ENCODE measurements around the gene B4GALT3.

Gene B4GALT3

DNA sequence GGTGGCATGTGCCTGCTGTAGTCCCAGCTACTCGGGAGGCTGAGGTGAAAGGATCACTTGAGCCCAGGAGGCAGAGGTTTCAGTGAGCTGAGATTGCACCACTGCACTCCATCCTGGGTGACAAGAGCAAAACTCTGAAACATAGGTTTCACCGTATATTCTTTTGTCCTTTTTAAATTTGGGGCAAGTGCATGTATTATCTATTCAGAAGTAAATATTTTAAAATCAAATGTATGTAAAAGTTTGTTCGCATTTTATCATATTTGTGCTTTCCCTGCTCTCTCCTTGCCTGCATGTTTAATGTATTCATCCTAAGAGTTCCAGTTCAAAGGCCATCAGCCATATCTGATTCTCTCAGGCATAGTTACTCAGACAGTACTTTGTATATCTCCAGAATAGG is 31.5 kb downstream of the B4GALT3 start:
- no peak overlapping the region for H3K4me3 Mint-ChIP-seq
- DNase-seq: no peak
- no peaks in the 10 kb centered on the region for H3K9me3 Mint-ChIP-seq
- no peak overlapping the region for H3K27ac Mint-ChIP-seq
- H3K4me1 Mint-ChIP-seq (ENCODE audit: low read depth): no peaks in the 10 kb centered on the region
- H3K27me3 Mint-ChIP-seq: no peaks in the 10 kb centered on the region
- H3K36me3 Mint-ChIP-seq (ENCODE audit: low read depth): no peaks in the 10 kb centered on the region

DNA sequence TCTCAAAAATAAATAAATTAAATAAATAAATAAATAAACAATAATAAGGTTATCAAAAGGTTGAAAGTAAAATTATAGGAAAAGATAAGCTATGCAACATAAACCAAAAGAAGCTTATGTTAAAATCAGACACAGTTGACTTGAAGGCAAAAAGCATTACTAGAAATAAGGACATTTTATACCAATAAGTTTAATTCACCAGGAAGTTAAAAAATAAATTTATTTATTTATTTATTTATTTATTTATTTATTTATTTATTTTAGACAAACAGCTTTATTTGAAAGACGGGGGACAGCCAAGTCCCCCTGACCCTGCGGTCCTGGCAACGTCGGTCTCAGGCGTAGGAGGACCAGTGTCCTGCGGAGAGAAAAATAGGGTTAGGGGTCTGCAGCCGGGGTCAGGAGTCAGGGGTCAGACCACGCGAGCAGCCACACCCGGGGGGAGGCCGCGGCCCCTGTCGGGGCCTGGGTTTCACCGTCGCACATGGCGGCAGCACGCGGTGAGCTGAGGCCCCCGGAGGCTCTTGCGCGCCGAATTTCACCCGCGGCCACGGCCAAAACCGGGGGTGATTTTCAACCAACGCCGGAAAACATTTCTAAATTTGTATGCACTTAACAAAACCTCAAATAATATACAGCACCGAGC is 36.4 kb downstream of the B4GALT3 start:
- Mint-ChIP-seq H3K27me3 (no peaks in the 10 kb centered on the region), H3K9me3 (no peaks in the 10 kb centered on the region), H3K36me3 (ENCODE audit: low read depth) (peaks cover 7% of the 10 kb centered on the region), H3K27ac (no peak overlapping the region), H3K4me1 (ENCODE audit: low read depth) (peaks cover 1% of the 10 kb centered on the region), H3K4me3 (no peak overlapping the region)
- DNase-seq: no peak

DNA sequence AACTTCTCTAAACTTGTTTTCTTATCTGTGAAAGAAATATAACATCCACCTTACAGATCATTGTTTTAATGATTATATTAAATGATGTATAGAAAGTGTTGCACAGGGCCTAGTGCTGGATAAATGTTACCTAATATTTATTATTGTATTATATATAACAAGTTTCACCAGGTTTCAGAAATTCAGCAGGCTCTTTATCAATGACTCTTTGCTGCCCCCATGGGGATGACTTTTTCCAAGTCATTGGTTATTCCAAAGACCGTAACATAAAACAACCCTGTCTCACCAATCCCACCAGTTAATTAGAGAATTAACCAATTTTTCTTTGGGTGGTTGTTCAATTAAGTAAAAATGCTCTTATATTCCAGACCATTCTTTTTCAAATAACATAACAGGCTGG is 37.5 kb downstream of the B4GALT3 start:
- Mint-ChIP-seq H3K36me3 (ENCODE audit: low read depth) (peaks cover 15% of the 10 kb centered on the region), H3K4me1 (ENCODE audit: low read depth) (peaks cover 7% of the 10 kb centered on the region), H3K27ac (no peak overlapping the region), H3K27me3 (no peaks in the 10 kb centered on the region), H3K4me3 (no peak overlapping the region), H3K9me3 (no peaks in the 10 kb centered on the region)
- DNase-seq: no peak

DNA sequence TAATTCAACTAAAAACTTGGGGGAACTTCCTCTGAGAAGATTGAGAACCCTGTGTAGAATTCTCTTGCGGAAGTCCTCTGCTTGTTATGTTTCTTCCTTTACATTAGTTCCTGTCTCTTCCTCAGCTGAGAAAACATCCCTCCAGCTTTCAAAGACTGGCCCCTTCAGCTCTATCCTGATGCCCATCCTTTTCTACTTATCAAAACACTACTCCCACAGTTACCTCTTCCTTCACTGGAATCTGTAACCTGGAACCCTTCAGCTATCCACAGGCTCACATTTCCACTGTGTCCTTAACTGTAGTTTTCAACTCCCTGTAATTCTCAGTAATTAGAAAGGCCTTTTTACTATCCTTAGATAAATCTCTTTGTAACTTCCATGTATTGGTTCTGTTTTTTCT is 38.9 kb downstream of the B4GALT3 start:
- Mint-ChIP-seq H3K27ac (no peak overlapping the region), H3K4me3 (no peak overlapping the region)

DNA sequence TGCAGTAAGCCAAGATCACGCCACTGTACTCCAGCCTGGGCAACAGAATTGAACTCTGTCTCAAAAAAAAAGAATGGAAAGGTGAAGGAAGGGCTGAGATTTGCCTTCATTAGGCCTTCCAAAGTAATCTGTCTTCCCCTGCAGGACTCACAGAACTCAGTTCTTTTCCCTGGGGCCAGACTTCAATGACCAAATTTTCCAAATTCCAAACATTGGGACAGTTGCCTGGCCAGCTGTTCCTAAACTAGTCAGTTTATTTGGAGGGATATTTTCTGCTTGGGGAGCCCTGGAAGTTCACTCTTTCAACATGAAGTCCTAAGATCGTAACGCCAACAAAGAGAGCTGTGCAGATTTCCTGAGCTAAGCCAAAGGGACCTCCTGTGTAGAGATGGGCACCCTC is 39.4 kb downstream of the B4GALT3 start:
- H3K36me3 Mint-ChIP-seq (ENCODE audit: low read depth): peaks cover 15% of the 10 kb centered on the region
- H3K4me1 Mint-ChIP-seq (ENCODE audit: low read depth): peaks cover 7% of the 10 kb centered on the region
- no peak for DNase-seq
- H3K27me3 Mint-ChIP-seq: no peaks in the 10 kb centered on the region
- H3K9me3 Mint-ChIP-seq: no peaks in the 10 kb centered on the region
- no peak overlapping the region for H3K27ac Mint-ChIP-seq
- no peak overlapping the region for H3K4me3 Mint-ChIP-seq

More for the DNA sequence above, 38.9 kb downstream of the B4GALT3 start:
- H3K9me3 Mint-ChIP-seq: no peaks in the 10 kb centered on the region
- H3K36me3 Mint-ChIP-seq (ENCODE audit: low read depth): peaks cover 15% of the 10 kb centered on the region
- H3K4me1 Mint-ChIP-seq (ENCODE audit: low read depth): peaks cover 7% of the 10 kb centered on the region
- no peak for DNase-seq
- H3K27me3 Mint-ChIP-seq: no peaks in the 10 kb centered on the region

DNA sequence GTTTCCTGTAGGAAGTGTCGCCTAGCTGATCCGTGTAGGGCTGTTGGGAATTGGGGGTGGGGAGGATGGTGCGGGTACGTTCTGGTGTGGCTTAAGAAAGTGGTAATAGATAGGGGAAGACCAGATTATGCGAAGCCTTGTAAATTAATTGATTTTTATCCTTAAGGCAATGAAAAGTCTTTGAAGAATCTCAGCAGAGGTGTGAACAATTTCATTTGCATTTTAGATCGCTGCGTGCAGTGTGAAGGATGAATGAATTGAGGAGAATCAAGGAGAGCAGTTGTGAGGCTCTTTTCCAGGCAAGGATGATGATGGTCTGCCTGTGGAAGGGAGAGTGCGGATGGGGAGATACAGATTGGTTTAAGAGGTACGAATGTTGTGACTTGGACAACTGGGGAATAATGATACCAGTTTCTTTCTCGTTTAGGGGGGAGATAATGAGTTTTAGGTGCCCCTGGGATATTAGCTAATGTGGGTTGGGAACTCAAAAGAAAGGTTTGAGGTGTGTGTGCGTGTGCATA is 44.0 kb downstream of the B4GALT3 start:
- no peak for DNase-seq
- Mint-ChIP-seq H3K36me3 (ENCODE audit: low read depth) (peaks cover 47% of the 10 kb centered on the region), H3K27me3 (no peaks in the 10 kb centered on the region), H3K4me1 (ENCODE audit: low read depth) (peaks cover 42% of the 10 kb centered on the region), H3K4me3 (no peak overlapping the region), H3K9me3 (no peaks in the 10 kb centered on the region), H3K27ac (no peak overlapping the region)

DNA sequence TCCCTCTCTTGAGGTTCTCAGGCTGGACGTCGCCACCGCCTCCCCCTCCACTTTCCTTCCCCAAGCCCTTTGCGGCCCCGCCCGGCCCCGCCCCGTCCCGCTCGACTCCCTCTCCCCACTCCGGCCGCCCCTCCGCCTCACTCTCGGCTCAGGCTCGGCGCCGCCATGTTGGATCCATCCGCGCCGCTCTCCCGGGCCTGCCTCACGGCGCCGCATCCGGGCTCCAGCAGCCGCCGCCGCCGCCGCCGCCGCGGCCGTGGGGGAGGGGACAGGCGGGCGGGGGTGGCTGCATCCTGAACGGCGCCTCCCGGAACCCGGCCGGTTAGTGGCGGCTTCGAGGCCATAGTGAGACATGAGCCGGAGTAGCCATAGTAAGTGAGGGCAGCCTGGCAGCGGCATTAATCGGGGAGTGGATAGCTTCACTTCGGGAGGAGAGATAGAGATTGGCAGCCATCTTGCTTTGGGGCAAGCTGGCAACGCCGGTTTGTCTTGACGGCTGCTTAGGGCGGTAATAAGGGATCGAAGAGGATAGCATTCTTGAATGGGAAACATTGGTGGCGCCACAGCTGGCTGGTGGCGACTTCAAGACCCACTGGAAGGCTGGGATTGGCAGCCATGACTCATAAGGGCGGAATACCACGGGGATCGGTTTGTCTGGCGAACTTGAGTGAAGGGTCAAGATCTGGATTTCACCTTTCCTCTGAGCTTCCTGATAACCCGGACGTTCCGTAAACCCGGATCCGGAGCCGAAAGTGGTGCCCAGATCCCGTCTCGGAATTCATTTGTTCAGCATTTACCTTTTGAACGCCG is 44.7 kb downstream of the B4GALT3 start, which contains the start of gene DEDD:
Gene DEDD, minus strand, starts transcription at position 258 of the 810 bp plus-strand sequence. CDS start 8,205 bp downstream, outside the sequence.
- peak; percentile 93 for DNase-seq
- peaks cover 48% of the 10 kb centered on the region for H3K4me1 Mint-ChIP-seq (ENCODE audit: low read depth)
- H3K27ac Mint-ChIP-seq: no peak within 1 kb of the TSS
- no peaks in the 10 kb centered on the region for H3K27me3 Mint-ChIP-seq
- no peak within 1 kb of the TSS for H3K4me3 Mint-ChIP-seq
- peaks cover 53% of the 10 kb centered on the region for H3K36me3 Mint-ChIP-seq (ENCODE audit: low read depth)
- H3K9me3 Mint-ChIP-seq: no peaks in the 10 kb centered on the region

DNA sequence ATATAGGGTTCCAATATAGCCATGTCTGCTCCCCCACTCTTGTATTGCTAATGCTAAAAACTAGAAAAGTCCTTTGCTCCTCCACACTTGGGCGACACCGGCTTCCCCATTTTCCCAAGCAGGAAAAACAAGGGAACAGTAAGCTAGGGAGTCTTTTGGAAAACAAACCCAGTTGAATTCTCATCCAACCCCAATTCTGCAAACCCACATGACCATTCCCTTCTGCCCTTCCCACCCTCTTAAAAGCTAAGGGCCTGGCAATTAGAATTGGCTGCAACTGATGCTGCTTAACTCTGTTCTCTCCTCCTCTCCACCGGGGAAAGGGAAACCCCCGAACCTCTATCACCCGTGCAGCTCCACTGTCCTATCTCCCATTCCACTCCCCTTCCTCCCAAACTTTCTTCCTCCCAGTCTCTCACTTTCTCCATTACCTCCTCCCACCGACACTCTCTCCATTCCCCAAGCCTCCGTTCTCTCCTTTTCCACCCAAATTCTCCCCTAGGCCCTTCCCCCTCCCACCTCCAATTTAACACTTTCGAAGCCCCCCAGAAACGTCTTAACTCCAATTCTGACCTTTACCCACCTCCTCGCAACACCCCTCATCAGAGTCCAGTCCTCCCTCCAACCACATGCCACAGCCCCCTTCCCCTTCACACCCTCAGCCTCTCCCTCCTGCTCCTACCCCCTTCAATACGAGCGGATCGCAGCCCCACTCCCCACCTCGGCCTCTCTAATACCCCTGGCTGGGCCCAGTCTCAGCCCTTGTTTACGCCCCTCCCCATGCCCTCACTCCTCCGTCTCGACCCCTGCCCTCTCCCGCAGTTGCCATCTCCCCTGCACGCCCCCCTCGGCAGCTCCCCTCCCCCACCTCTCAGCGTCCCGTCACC is 45.5 kb downstream of the B4GALT3 start:
- Mint-ChIP-seq H3K9me3 (no peaks in the 10 kb centered on the region), H3K27me3 (no peaks in the 10 kb centered on the region), H3K4me1 (ENCODE audit: low read depth) (peaks cover 56% of the 10 kb centered on the region), H3K4me3 (no peak overlapping the region), H3K36me3 (ENCODE audit: low read depth) (peaks cover 62% of the 10 kb centered on the region), H3K27ac (no peak overlapping the region)
- no peak for DNase-seq

DNA sequence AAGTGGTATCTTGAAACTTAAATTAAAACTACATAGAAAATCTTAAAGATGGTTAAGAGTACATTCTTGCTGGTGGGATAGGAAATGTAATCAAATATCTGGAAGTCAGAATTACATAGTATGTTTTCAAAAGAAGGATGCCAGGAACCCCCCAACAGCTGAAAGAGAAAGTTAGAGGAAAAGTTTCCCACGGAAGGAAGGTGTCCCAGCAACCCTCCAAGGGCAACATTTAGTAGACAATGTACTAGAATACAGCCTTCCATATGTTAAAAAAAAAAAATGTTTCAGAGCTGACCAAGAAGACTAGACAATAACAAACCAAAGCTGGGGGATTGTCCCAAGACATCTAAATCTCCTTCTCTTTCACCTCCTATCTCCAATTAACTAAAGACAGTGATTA is 47.0 kb downstream of the B4GALT3 start:
- Mint-ChIP-seq H3K27me3 (no peaks in the 10 kb centered on the region), H3K9me3 (no peaks in the 10 kb centered on the region), H3K4me1 (ENCODE audit: low read depth) (peaks cover 59% of the 10 kb centered on the region), H3K4me3 (peak overlapping the region; percentile 16), H3K27ac (no peak overlapping the region), H3K36me3 (ENCODE audit: low read depth) (peaks cover 64% of the 10 kb centered on the region)
- DNase-seq: no peak

DNA sequence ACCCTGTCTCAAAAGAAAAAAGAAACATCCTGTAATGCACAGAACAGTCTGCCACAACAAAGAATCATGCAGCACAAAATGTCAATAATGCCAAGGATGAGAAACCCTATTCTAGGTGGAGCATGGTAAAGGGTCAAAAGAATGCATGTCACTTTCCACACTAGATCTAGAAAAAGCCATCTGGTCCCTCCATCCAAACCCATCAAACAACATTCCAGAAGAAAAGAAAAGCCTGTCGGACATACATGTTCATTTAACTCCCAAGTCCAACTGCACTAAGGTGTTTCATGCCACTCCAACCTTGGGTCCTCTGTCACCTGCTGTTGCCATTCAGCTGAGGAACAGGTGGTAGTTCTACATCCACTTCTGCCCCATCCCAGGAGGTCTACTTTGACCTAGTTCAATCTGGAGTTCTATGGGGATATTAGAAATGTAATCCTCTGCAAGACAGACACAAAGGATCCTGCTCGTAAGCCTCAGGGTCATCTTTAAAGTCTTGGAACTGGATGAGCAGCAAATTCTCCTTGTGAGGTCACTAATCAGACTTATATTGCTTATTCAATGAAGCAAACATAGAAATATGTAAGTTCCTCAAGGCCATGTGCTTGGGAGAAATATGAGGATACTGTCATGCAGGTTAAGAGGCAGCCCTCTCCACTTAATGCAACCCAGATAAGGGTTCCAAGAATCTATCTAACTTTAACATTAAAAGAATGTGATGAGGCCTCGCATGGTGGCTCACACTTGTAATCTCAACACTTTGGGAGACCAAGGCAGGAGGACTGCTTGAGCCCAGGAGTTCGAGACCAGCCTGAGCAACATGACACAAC is 48.5 kb downstream of the B4GALT3 start:
- Mint-ChIP-seq H3K4me1 (ENCODE audit: low read depth) (peaks cover 56% of the 10 kb centered on the region), H3K36me3 (ENCODE audit: low read depth) (peaks cover 74% of the 10 kb centered on the region), H3K4me3 (no peak overlapping the region), H3K9me3 (no peaks in the 10 kb centered on the region), H3K27me3 (no peaks in the 10 kb centered on the region), H3K27ac (no peak overlapping the region)
- DNase-seq: no peak

DNA sequence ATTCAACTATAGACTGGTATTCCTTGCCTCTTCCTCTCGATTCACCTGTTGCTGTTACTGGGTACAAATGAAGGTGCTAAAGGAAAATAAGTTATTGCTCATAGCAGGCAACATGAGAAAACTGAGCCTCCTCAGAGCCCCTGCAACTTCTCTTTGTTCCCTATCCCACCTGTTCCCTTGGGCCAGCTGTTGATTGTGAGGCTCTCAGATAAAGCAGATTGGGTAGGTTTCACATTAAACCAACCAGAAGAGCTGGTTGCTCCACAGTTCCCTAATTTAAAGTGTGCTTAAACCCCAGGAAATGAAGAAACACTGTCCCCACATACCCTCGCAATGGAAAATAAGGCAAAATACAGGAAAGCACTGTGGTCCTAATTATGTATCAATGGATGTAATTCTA is 49.7 kb downstream of the B4GALT3 start:
- Mint-ChIP-seq H3K4me3 (no peak overlapping the region), H3K27ac (no peak overlapping the region), H3K27me3 (no peaks in the 10 kb centered on the region), H3K4me1 (ENCODE audit: low read depth) (peaks cover 58% of the 10 kb centered on the region), H3K9me3 (no peaks in the 10 kb centered on the region), H3K36me3 (ENCODE audit: low read depth) (peaks cover 86% of the 10 kb centered on the region)
- DNase-seq: no peak

DNA sequence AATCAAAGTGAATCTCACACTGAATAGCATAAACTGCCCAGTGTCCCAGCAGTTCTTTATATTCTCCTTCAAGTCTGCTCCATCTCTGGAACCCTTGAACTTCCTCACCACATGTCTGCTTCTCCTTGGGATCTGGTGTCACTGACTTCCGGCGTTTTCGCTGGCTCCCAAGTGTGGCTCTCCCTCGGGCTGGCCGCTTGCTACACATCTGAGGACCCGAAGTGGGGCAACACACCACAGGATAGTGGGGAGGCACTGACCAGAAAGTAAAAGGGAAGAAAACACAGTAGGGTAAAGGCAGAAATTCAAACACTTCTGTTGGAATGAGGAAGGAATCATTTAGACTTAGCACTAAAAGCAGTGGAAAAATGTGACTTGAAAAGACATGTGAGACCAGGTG is 54.3 kb downstream of the B4GALT3 start:
- peaks cover 60% of the 10 kb centered on the region for H3K4me1 Mint-ChIP-seq (ENCODE audit: low read depth)

DNA sequence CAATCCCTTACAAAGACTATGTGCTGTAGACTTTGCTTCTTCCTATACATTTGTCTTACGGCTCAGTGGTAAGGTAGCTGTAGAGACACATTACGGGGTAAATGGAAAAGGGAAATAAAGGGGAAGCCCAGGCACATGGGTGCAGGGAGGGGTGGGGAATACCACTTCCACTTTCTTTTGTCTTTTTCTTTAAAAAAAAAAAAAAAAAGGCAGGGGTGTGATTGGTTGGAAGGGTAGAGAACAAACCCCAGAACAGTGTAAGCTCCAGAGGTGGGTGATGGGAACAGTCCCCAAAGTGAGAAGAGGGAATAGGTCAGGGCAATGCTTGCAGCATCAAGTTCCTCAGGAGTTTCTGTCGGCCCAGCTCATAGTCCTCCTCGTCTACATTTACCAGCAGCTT is 55.5 kb downstream of the B4GALT3 start:
- Mint-ChIP-seq H3K27me3 (no peaks in the 10 kb centered on the region), H3K4me1 (ENCODE audit: low read depth) (peaks cover 53% of the 10 kb centered on the region), H3K27ac (peak overlapping the region; percentile 87)

More for the DNA sequence above, 54.3 kb downstream of the B4GALT3 start:
- H3K36me3 Mint-ChIP-seq (ENCODE audit: low read depth): peaks cover 96% of the 10 kb centered on the region
- H3K9me3 Mint-ChIP-seq: no peaks in the 10 kb centered on the region
- no peak overlapping the region for H3K4me3 Mint-ChIP-seq
- H3K27ac Mint-ChIP-seq: peak overlapping the region; percentile 83
- no peaks in the 10 kb centered on the region for H3K27me3 Mint-ChIP-seq
- DNase-seq: no peak

More for the DNA sequence above, 55.5 kb downstream of the B4GALT3 start:
- no peak for DNase-seq
- H3K9me3 Mint-ChIP-seq: no peaks in the 10 kb centered on the region
- no peak overlapping the region for H3K4me3 Mint-ChIP-seq
- H3K36me3 Mint-ChIP-seq (ENCODE audit: low read depth): peaks cover 95% of the 10 kb centered on the region

All from activated T-cell treated with anti-CD3 and anti-CD28 coated beads, Interleukin-2, amount 50 U/mL, for 24 hours (primary cell).